Measurements from ENCODE around the gene LCA5L.
"Not testable (repeated sequence)": the region's sequence is repeated elsewhere in the genome, so short reads cannot be mapped to it uniquely, and the experiment has no call there.

LCA5L gene

GRCh38 chr21:39434950-39435349, 10.6 kb downstream of the LCA5L start:
- DNase-seq (ENCODE audit: low read depth), result no peak
- TF ChIP-seq, protein P1, sequence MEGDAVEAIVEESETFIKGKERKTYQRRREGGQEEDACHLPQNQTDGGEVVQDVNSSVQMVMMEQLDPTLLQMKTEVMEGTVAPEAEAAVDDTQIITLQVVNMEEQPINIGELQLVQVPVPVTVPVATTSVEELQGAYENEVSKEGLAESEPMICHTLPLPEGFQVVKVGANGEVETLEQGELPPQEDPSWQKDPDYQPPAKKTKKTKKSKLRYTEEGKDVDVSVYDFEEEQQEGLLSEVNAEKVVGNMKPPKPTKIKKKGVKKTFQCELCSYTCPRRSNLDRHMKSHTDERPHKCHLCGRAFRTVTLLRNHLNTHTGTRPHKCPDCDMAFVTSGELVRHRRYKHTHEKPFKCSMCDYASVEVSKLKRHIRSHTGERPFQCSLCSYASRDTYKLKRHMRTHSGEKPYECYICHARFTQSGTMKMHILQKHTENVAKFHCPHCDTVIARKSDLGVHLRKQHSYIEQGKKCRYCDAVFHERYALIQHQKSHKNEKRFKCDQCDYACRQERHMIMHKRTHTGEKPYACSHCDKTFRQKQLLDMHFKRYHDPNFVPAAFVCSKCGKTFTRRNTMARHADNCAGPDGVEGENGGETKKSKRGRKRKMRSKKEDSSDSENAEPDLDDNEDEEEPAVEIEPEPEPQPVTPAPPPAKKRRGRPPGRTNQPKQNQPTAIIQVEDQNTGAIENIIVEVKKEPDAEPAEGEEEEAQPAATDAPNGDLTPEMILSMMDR (IDR thresholded peaks at IDR 0.05; ENCODE audit: low read depth, low read length, missing control alignments), result no peak
- H3K4me3 ChIP-seq (ENCODE audit: low read depth, low read length), result no peak overlapping the region

- TF ChIP-seq, protein P1 (IDR thresholded peaks at IDR 0.05; ENCODE audit: low read depth, low read length, missing control alignments), result no peak
Observed at GRCh38 chr21:39430954-39431353, 14.6 kb downstream of the LCA5L start.

DNA sequence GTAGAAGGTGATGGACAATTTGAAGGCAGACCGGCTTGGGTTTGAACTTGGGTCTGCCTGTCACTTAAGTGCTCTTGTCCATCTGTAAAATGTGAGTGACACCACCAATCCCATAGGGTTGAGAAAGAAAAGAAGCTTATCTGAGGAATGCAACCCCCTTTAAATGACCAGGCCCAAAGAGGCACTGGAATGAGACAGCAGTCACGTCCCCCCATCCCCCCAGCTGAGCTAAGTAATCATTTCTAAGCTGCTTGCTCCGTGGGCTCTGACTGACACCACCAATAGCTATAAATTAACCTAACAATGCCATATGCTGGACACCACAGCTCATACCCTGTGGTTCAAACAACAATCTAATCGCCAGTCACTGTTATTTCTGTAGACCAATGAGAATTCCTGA, 15.1 kb downstream of the LCA5L start:
- H3K4me3 ChIP-seq (ENCODE audit: low read depth, low read length), result no peak overlapping the region
- TF ChIP-seq, protein P1 (IDR thresholded peaks at IDR 0.05; ENCODE audit: low read depth, low read length, missing control alignments), result no peak
- no peak for DNase-seq (ENCODE audit: low read depth)

More at GRCh38 chr21:39430954-39431353, 14.6 kb downstream of the LCA5L start:
- no peak for DNase-seq (ENCODE audit: low read depth)
- H3K4me3 ChIP-seq (ENCODE audit: low read depth, low read length), result no peak overlapping the region

GRCh38 chr21:39430016-39430415, 15.6 kb downstream of the LCA5L start:
- DNase-seq (ENCODE audit: low read depth), result no peak
- TF ChIP-seq, protein P1 (IDR thresholded peaks at IDR 0.05; ENCODE audit: low read depth, low read length, missing control alignments), result no peak
- H3K4me3 ChIP-seq (ENCODE audit: low read depth, low read length), result no peak overlapping the region

GRCh38 chr21:39429445-39429844, 16.1 kb downstream of the LCA5L start:
- TF ChIP-seq, protein P1 (IDR thresholded peaks at IDR 0.05; ENCODE audit: low read depth, low read length, missing control alignments), result no peak
- H3K4me3 ChIP-seq (ENCODE audit: low read depth, low read length), result no peak overlapping the region
- DNase-seq (ENCODE audit: low read depth), result no peak

GRCh38 chr21:39422527-39423241, 22.9 kb downstream of the LCA5L start:
- TF ChIP-seq, protein P1 (IDR thresholded peaks at IDR 0.05; ENCODE audit: low read depth, low read length, missing control alignments), result no peak
- no peak for DNase-seq (ENCODE audit: low read depth)
- H3K4me3 ChIP-seq (ENCODE audit: low read depth, low read length), result no peak overlapping the region

DNA sequence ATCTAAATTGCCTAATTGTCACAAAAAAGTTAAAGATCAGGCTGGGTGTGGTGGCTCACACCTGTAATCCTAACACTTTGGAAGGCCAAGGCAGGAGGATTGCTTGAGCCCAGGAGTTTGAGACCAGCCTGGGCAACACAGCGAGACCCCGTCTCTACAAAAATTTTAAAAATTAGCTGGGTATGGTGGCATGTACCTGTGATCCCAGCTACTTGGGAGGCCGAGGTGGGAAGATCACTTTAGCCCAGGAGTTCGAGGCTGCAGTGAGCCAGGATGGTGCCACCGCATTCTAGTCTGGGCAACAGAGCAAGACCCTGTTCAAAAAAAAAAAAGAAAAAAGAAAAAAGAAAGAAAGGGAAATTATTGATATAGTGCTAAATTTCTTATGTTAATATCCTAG, 26.4 kb downstream of the LCA5L start:
- H3K4me3 ChIP-seq (ENCODE audit: low read depth, low read length); DNase-seq (ENCODE audit: low read depth): not testable (repeated sequence)
